ENCODE measurements around the gene SDF2L1. TPM values are rescaled to one million over a fixed set of nuclear protein-coding genes. Genes with fewer than 3 reads are reported as not detected.
"Not testable (repeated sequence)": the region's sequence is repeated elsewhere in the genome, so short reads cannot be mapped to it uniquely, and the experiment has no call there.

SDF2L1 gene
- total and polyA plus RNA-seq, 8 donors = 24.0 to 49.2 (median 34.0) TPM

DNA sequence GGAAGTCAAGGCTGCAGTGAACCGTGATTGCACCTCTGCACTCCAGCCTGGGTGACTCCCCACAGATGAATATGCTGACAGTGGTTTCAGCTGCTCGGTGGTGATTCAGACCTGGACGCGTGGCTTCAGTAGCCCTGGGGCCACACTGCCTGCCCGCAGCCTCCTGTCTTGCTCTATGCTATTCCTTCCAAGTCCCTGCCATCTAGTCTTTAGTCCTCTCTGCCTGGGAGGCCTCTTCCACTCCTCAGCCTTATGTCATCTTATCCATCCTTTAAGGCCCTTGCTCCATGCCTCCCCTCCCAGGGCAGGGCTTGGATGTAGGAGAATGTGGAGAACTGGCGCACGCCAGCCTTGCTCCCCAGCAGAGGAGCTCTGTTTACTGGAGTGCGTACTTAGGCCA lies 35.3 kb upstream of the SDF2L1 start:
- no peak overlapping the region for H3K4me3 ChIP-seq
- no peaks in the 10 kb centered on the region for H3K9me3 ChIP-seq
- ATAC-seq (peak in 1 of 4 donors; percentile 8), DNase-seq (no peak), FAIRE-seq (no peak)
- peaks cover 0 to 5% (median 5%) of the 10 kb centered on the region in 3 donors for H3K36me3 ChIP-seq
- H3K27me3 ChIP-seq = no peaks in the 10 kb centered on the region
- no peak overlapping the region for H3K27ac ChIP-seq
- intact Hi-C loops (cut with DNase I) = no loop called here
- H3K4me1 ChIP-seq = no peaks in the 10 kb centered on the region
- TF ChIP-seq, protein P1, sequence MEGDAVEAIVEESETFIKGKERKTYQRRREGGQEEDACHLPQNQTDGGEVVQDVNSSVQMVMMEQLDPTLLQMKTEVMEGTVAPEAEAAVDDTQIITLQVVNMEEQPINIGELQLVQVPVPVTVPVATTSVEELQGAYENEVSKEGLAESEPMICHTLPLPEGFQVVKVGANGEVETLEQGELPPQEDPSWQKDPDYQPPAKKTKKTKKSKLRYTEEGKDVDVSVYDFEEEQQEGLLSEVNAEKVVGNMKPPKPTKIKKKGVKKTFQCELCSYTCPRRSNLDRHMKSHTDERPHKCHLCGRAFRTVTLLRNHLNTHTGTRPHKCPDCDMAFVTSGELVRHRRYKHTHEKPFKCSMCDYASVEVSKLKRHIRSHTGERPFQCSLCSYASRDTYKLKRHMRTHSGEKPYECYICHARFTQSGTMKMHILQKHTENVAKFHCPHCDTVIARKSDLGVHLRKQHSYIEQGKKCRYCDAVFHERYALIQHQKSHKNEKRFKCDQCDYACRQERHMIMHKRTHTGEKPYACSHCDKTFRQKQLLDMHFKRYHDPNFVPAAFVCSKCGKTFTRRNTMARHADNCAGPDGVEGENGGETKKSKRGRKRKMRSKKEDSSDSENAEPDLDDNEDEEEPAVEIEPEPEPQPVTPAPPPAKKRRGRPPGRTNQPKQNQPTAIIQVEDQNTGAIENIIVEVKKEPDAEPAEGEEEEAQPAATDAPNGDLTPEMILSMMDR (IDR thresholded peaks at IDR 0.05) = no peak
- 92% methylated on average over 8 of the region's 8 CpGs for WGBS, 2 donors

DNA sequence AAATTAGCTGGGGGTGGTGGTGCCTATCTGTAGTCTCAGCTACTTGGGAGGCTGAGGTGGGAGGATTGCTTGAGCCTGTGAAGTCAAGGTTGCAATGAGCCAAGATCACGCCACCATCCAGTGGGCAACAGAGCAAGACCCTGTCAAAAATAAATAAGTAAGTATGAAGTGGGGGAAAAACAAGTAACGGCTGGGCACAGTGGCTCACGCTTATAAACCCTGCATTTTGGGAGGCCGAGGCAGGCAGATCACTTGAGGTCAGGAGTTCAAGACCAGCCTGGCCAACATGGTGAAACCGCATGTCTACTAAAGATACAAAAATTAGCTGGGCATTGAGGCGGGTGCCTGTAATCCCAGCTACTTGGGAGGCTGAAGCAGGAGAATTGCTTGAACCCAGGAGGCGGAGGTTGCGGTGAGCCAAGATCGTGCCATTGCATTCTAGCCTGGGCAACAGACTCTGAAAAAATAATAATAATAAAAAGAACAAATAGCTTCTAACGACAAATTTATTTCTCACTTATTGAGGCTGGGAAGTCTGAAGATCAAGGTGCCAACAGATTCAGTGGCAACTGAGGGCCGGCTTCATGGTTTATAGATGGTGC lies 32.4 kb upstream of the SDF2L1 start:
- DNase-seq, ATAC-seq, H3K4me1 ChIP-seq, H3K4me3 ChIP-seq, H3K9me3 ChIP-seq, FAIRE-seq, H3K27me3 ChIP-seq, H3K27ac ChIP-seq: not testable (repeated sequence)
- WGBS, 2 donors = 97% methylated on average over 11 of the region's 11 CpGs
- peaks cover 0 to 11% (median 5%) of the 10 kb centered on the region in 3 donors for H3K36me3 ChIP-seq
- intact Hi-C loops (cut with DNase I) = loop anchor here in 1 of 3 donors (5.0 kb wide), 1 partner anchor 32 kb away; no protein-coding TSS in a partner anchor

DNA sequence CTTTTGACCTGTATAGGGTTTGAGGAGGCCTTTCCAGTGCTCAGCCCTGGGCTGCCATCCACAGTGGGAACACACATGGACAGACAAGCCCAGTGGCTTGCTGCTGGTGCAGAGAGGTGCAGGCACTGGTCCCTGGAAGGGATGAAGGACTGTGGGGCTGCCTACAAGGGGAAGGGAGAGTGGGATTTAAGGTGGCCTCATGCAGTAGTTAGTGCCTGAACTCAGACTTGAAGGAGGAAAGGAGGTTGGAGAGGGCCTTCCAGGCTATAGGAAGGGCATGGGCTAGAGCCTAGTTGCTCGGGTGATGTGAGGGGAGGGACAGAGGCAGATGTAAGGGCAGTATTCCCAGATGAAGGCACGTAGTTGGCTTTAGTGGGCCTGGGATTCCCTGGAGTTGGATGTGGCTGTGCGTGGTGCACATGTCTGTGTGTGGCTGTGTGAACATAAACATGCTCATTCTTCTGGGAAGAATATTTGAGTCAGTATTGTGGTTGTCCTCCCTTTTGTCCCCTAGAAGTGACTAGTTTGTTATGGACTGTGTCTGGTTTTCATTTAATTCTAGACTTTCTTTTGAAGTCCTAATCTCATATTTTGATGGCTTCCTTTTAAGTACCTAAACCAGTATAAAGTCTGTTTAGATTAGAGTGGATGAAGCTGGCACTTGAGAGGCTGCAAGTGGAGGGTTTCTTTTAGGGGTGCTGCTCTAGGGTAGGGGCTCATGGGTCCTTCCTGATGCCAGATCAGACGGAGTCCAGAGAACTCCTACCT lies 30.7 kb upstream of the SDF2L1 start:
- TF ChIP-seq, protein P1 (IDR thresholded peaks at IDR 0.05) = no peak
- ATAC-seq (no peak), FAIRE-seq (no peak), DNase-seq (peak in 1 of 6 donors; percentile 10)
- no peaks in the 10 kb centered on the region for H3K27me3 ChIP-seq
- H3K4me3 ChIP-seq = no peak overlapping the region
- no peaks in the 10 kb centered on the region for H3K9me3 ChIP-seq
- H3K4me1 ChIP-seq = peaks cover 0 to 10% (median 5%) of the 10 kb centered on the region in 3 donors
- H3K36me3 ChIP-seq = peaks cover 0 to 11% (median 5%) of the 10 kb centered on the region in 3 donors
- WGBS, 2 donors = 90% methylated on average over 4 of the region's 4 CpGs
- intact Hi-C loops (cut with DNase I) = loop anchor here in 1 of 3 donors (5.0 kb wide), 1 partner anchor 34 kb away; no protein-coding TSS in a partner anchor
- no peak overlapping the region for H3K27ac ChIP-seq

DNA sequence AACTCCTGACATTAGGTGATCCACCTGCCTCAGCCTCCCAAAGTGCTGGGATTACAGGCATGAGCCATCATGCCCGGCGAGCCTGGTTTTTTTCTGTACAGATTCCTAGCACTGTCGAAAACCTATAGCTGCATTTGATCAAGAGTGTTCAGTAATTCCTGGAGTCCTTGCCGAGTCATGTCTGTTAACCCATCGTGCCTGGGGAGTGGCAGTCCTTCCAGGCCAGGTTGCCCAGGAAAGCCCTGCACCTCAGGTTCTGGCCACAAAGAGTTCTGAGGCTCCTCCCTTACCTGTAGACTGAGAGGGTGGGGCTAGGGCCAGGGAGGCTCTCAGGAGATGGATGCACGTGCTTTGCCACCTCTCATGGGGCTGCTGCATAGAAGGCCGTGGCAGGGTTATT lies 29.2 kb upstream of the SDF2L1 start:
- no peak for FAIRE-seq
- DNase-seq = no peak
- Histone ChIP-seq H3K36me3 (peaks cover 0 to 11% (median 5%) of the 10 kb centered on the region in 3 donors), H3K27me3 (no peaks in the 10 kb centered on the region), H3K27ac (no peak overlapping the region), H3K4me1 (peaks cover 0 to 10% (median 5%) of the 10 kb centered on the region in 3 donors), H3K9me3 (no peaks in the 10 kb centered on the region), H3K4me3 (no peak overlapping the region)
- 85 to 86% methylated on average over 7 of the region's 7 CpGs for WGBS, 2 donors
- intact Hi-C loops (cut with DNase I) = loop anchor here in 1 of 3 donors (5.0 kb wide), 1 partner anchor 36 kb away; no protein-coding TSS in a partner anchor
- peak in 1 of 4 donors; percentile 20 for ATAC-seq
- TF ChIP-seq, protein P1 (IDR thresholded peaks at IDR 0.05) = no peak

DNA sequence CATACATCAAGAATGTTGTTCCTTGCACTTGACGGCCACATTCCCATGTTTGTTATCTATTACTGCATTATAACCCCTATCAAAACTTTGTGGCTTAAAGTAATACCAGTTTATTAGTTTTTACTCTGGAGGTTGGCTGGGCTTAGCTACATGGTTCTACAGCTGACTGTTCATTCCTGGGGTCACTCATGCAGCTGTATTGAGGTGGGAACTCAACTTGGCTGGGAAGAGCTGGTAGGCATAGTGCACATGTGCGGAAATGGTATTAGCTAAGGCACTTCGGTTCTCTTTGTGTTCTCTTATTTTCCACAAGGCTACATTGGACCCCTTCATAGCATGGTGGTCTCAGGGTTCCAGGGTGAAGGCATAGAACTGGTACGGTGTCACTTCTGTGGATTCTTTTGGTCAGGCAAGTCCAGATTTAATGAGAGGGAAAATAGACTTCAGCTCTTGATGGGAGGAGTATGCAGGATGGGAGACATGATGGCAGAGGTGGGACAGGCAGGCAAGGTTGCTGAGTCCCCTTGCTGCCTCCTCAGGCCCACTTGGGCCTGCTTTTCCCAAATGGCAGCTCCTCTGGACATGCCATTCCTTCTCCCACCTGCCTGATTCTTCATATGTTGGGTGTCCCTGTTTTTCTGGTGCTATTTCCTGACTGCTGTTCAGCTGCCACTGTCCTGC lies 28.4 kb upstream of the SDF2L1 start:
- H3K4me1 ChIP-seq = peaks cover 0 to 10% (median 5%) of the 10 kb centered on the region in 3 donors
- no peaks in the 10 kb centered on the region for H3K27me3 ChIP-seq
- no peak for FAIRE-seq
- peaks cover 0 to 11% (median 5%) of the 10 kb centered on the region in 3 donors for H3K36me3 ChIP-seq
- ATAC-seq = no peak
- no peak overlapping the region for H3K4me3 ChIP-seq
- WGBS, 2 donors = 88% methylated on average over 4 of the region's 4 CpGs
- intact Hi-C loops (cut with DNase I) = loop anchor here in 1 of 3 donors (5.0 kb wide), 1 partner anchor 36 kb away; no protein-coding TSS in a partner anchor
- H3K27ac ChIP-seq = no peak overlapping the region
- H3K9me3 ChIP-seq = no peaks in the 10 kb centered on the region
- DNase-seq = no peak
- TF ChIP-seq, protein P1 (IDR thresholded peaks at IDR 0.05) = no peak

Measured in pancreas (tissue), 10 donors.